Fibroblast of upper back skin (primary cell): ENCODE results near the gene NAT8.
"Not testable (repeated sequence)": the region's sequence is repeated elsewhere in the genome, so short reads cannot be mapped to it uniquely, and the experiment has no call there.

ENCODE experiments used
- DNase-seq: peaks from one replicate; pipeline ENCODE4 v3.0.0-alpha.2; 2013

The NAT8 gene

DNA sequence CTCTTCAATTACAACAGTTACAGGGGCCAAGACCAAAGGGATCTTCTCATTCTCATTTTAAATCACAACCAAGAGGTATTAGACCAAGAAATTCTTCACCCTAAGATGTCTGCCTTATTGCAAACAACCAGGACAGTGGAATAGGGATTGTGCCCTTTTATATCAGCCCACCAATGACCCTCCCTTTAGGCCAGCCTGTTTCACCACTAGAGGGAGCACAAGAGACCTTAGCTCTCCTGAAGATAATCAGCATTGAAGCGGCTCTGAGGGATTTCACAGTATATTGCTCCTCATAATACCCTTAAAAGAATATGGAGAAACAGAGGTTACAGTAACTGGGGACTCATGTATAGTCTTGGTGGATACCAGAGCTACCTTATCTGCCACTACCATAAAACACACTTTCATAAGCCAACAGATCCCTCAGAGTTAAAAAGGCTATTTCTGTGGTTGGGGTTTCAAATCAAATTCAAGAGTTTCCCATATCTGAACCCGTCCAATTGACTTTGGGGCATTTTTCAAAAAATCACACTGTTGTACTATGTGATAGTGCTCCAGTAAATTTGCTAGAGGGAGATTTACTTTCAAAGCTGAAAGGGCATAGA is 11.5 kb downstream of the NAT8 start:
- DNase-seq: not testable (repeated sequence)

DNA sequence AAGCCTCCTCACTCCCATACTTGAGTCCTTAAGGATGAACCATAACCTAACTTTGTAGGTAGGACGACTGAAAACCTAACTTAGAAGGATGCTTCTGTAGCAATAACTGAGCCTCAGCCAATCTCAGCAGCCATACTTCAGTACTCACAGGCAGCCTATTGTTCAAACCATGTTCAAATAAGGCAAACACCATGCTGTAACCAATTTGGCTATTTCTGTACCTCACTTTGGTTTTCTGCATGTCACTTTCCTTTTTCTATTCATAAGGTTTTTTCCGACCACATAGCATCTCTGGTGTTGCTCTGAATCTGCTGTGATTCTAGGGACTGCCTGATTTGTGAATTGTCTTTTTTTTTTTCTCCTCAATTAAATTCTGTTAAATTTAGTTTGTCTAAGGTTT is 13.7 kb downstream of the NAT8 start:
- DNase-seq: not testable (repeated sequence)

DNA sequence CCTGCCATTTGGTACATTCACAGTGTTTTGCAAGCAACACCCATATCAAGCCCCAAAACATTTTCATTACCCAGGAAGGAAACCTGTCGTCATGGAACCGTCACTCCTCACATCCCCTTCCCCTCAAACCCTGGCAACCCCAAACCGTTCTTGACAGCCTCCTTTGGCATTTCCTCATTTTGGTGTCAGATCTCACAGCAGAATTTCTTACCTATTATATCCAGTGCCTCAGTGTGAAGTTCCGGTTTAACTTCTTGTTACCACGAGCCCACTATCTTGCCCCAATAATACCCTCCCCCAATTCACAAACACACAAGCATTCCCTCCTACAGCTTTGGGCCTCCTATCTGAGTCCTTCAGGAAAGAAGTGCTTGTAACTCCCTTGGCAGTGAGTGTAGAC is 16.0 kb downstream of the NAT8 start:
- DNase-seq: not testable (repeated sequence)

DNA sequence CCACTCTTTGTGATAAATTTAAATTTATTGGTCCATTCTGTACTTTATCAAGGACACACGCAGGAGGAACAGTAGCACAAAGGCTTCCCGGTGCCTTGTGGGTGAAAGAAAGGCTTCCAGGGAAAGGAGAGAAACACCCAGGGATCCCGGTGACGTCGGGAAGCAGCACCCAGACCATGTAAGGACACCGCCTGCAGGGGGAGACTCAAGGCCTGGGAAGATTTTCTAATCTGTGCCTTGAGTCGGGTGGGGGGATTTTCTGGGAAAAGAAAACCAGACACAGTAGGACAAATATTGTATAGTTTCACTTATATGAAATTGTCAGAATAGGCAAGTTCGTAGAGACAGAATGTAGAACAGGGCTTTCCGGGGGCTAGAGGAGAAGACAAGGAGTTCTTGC is 17.6 kb downstream of the NAT8 start:
- not testable (repeated sequence) for DNase-seq

- not testable (repeated sequence) for DNase-seq
These were observed 18.2 kb downstream of the NAT8 start for GRCh38 chr2:73624036-73624435.

DNA sequence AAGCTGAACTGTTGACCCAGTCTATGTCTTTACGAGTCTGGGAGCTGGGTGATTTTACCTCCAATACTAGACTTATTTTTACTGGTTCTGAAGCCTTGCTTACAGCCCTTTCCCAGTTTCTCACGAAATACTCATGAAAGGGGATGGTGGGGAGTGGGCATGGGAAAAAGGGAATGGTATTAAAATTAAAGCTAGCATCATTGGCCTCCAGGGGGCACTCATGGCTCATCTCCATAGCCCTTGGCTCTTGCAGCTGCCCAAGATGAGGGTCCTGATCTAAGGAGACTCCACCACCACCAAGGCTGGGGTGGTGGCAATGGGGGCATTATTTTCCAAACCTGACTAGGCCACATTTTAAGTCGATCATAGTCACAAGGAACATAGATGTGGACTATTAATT is 22.3 kb downstream of the NAT8 start:
- DNase-seq: not testable (repeated sequence)

- DNase-seq: no peak
These were observed 27.2 kb downstream of the NAT8 start for GRCh38 chr2:73614997-73615396.

DNA sequence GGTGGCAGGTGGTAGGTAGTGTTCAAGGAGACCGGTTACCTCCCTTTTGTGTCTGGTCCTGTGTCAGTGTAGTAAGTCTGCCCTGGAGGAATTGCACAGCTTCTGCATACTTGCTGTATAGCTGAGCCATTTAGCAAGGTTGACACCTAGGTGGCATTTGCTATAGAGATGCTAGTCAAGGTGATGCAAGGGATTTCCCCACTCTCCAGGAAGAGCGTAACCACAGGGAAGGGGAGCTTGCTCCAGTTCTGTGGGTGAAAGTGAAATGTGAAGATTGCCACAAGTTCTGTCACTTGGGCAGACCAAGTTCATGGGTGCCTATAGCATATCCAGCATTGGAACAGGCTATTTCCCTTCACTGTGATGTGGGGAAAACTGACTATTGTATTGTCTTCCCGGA is 28.1 kb downstream of the NAT8 start:
- DNase-seq: no peak

DNA sequence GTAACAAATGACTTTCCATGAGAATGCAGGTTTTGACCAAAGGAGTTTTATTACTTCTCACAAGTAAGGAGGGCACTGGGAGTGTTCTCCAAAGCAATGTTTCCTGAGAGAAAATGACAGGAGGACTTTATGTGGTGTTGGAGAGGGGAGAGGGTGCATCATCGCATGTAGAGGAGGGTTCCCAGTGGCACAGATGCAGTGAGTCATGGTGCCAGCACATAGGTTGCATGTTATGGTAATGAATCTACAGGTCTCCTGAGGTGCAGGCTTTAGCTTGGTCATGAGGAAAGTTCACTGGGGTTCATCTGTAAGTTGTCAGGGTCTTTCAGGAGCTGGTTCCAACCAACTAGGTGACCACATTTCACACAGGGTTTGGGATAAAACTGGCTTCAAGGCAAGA is 30.4 kb downstream of the NAT8 start:
- DNase-seq: peak; percentile 9

DNA sequence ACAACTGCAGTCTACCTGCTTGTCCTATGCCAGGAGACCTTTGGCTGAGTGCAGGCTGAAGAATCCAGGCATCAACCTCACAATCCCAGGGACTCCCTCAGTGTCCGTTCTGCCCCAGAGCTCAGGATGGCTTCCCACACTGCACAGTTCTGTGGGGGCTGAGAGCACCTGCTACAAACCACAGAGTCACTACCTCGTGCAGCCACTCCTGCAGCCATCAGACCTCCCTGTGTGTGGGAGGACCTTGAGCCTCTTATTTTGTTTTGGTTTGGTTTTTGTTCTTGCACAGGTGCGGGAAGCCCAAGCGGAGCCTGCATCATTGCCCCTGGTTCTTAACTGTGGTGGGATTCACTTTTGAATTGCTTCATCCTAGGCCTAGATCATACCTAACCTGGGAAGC is 31.0 kb downstream of the NAT8 start:
- no peak for DNase-seq

DNA sequence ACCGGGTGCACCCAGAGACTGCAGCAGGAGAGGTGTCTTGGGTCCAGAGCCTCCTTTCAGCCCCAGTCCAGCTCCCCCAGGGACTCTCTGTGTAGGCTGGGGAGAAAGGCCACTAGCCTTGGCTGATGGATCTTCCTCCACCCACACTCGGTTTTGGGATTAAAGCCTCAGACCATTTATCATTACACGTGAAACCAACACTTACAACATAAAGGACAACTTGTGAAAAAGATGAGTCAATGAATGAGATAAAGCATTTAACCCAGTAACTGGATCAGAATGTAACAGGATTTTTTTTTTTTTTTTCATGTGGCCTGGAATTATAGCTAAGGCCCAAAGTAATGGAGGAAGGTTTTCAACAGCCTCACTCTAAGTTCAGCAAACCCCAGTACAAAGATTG is 32.1 kb downstream of the NAT8 start:
- DNase-seq: no peak

DNA sequence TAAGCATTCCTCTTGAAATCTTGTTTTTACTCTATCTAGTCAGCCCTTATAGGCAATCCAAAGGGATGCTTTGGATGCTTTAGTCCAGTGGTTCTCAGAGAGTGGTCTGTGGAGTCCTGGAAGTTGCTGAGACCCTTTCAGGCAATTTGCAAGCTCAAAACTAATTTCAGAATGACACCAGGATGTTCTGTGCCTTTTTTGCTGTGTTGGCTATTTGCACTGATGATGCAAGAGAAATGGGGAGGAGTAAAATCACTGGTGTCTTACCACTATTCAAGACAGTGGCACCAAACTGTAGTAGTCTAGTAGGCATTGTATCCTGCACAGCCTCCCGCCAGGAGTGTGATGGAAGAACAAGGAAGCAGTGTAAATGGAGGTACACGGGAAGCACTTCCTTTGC is 37.6 kb downstream of the NAT8 start:
- not testable (repeated sequence) for DNase-seq

- peak; percentile 53 for DNase-seq
These were observed 39.1 kb downstream of the NAT8 start for GRCh38 chr2:73603099-73603588.

DNA sequence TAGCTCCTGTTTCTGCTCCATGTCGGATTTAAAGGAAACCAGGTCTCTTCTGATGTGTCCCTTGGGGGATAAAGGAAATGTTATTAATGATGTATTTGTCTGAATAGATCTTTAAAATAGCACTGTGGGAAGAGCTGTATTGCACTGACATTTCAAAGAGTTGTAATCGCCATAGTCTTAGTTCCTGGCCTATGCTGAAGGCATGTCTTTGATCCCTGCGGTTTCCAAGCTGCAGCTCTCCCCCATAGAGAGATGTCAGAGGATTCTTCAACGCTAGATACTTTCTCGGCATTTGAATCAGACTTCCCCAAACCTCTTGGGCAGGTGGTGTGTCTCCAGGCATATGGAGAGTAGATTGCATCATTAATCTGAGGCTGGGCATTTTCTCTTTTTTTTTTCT is 40.4 kb downstream of the NAT8 start:
- DNase-seq: peak; percentile 45

GRCh38 chr2:73594251-73594650 is 48.0 kb downstream of the NAT8 start:
- DNase-seq: peak; percentile 12

DNA sequence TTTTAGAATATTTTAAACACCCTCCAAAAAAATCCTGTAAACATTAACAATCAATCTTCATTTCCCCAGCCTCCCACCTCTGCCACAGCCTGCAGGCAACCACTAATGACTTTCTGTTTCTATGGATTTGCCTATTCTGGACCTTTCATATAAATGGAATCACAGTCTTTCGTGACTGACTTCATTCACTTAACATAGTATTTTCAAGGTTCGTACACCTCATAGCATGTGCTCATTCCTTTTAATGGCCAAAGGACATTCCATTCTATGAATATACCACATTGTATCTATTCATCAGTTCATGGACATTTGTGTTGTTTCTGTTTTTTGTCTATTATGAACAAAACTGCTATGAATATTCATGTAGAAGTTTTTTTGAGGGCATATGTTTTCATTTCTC is 48.5 kb downstream of the NAT8 start:
- DNase-seq: peak; percentile 5
